Stimulated activated CD8-positive, alpha-beta memory T cell treated with anti-CD3 and anti-CD28 coated beads, Interleukin-12 subunit alpha, Interleukin-12 subunit beta, amount 100 ng/mL, for 24 hours (primary cell): ENCODE measurements around the gene ARIH1.

Experiments
- DNase-seq: peaks from one replicate; pipeline ENCODE4 v3.0.0-alpha.2; 2020; ENCODE audit errors: extremely low read depth

ARIH1 gene

DNA sequence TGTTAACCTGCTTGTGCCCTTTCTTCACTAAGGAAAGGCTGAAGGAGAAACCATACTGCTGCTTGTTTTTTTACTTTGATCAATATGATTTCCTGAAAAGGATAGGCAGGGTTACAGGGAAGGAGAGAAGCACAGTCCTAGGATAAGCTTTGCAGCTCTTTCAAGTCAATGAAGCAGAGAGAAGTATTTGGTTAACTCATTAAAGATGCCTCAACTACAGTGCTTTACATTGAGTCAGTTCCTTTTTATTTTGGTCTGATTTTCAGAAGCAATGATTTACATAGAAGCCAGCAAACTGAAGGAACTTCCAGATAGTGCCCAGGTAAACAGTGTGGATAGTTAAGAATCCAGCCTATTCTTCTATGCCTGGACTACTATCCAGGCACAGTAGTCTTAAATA lies 64.8 kb downstream of the ARIH1 start:
- DNase-seq: no peak

DNA sequence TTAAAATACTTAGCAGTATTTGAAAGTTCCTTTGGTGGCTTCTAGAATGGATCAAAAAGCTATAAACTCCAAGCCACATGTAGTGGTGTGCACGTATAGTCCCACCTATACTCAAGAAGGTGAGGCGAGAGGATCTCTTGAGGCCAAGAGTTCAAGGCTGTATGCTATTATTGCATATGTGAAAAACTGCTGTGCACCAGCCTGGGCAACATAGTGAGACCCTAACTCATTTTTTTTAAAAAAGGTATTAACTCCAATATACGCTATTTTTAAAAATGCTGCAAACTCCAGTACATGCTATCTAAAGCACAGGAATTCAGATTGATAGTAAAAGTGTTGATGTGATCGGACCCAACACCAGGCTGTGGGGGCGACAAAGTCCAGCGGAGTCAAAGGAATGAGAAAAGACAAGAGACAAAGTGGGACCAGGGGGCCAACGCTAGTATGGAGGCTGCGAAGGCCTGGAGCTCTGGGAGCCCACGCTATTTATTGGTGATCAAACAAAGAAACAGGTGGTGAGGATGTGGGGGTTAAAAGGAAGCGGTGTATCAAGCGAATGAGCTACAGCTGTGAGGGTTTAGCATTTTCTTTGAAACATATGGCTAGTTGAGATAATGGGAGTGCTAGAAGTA lies 66.6 kb downstream of the ARIH1 start:
- no peak for DNase-seq

DNA sequence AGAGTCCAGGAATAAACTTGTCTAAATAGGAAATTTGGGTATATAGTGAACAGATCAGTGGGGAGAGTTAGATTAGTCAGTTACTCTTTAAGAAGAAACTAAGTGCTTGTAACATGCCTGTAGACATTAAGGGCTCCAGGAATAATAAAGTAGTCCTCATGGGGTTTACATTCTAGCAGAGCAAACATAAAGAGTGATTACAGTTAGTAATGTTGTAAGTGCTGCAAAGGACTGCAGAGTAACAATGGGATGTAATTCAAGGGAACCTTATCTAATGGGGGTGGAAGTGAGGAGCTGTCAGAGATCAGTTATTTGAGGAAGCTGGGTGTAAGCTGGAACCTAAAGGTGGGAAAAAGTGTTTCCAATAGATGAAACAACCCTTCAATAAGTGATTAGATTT lies 67.5 kb downstream of the ARIH1 start:
- DNase-seq: no peak

DNA sequence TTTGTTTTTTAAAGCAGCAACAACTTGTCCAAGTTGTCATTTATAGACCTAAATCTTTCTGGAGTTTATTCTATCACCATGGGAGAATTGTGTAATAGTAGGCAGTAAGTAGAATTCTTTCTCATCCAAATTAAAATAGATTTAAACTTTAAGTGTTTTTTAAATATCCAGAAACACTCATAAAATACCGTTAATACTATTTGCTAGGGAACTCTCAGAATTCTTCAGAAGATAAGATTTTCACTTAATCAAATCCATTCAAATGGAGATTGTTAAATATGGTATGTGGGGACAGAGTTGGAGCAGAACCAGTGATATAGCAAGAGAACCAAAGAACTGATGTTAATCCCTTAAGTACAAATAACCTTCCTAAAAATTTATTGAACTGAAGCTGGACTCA lies 71.0 kb downstream of the ARIH1 start:
- no peak for DNase-seq

DNA sequence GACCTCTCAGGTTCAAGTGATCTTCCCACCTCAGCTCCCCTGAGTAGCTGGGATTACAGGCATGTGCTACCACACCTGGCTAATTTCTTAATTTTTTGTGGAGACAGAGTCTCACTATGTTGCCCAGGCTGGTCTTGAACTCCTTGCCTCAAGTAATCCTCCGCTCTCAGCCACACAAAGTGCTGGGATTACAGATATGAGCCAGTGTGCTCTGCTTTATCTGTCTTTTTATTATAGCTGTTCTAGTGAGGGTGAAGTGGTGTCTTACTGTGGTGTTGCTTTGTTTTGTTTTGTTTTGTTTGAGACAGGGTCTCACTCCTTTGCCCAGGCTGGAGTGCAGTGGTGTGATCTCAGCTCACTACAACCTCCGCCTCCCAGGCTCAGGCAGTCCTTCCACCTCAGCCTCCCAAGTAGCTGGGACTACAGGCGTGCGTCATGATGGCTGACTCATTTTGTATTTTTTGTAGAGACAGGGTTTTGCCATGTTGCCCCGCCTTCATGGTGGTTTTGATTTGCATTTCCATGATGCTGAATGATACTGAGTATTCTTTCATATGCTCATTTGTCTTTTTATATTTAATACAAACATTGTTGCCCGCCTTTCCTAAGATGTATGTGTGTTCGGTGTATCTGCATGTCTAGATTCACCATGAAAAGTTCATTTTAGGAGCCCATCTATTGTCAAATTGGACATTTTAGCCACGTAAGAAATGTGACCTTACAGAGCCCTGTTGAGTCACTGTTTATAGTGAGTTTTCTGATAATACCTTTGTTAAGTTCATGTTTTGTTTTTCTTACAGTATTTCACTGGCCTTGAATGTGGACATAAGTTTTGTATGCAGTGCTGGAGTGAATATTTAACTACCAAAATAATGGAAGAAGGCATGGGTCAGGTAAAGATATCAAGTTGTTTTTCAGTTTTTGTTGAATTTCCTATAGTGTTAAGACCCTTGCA lies 80.6 kb downstream of the ARIH1 start:
- no peak for DNase-seq

DNA sequence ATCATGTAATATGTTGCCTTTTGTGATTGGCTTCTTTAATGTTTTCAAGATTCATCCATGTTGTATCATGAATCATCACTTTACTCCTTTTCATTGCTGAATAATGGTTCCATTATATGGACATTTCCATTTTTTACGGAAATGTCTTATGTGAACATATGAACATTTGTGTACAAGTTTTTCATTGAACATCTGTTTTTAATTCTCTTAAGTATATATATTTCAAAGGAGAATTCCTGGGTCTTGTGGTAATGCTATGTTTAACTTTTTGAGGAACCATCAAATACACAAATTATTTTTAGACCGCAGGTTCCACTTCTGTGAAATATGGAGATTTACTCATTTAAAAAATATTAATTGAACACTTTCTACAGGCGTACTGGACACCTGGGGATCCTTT lies 85.7 kb downstream of the ARIH1 start:
- DNase-seq: no peak

DNA sequence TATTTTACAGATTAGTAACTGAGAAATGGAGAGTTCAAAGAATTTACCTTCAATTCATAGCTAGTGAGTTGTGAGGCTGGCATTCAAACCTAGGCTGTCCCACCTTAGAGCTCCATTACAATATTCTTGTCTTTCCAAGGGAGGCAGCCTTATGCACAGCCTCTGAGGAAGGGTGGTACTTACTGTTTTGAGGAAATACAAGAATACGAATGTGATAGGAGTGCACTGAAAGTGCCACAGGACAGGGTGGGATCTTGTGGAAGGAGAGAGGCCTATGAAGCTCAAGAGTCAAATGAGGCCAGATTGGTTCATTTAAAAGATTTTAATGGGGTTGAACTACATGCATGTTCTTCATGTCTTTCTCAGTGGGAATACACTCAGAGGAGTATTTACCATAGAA lies 86.3 kb downstream of the ARIH1 start:
- DNase-seq: no peak

DNA sequence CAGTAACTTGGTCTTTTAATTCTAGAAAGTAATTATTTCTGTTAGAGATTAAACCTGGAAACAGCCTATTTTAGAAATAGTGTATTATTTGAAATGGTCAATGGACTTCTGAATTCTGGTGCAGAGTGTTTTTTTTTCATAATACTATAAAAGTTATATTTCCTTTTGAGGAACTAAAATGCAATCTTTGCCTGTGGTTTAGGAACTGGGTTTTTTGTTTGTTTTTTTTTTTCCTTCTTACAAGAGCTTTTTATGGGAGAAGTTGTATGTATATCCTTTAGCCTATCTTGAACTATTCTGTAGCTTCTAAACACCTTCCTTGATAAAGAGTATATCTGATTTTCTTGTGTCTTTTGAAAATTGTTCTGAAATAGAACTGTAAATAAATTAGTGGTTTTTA lies 88.3 kb downstream of the ARIH1 start:
- DNase-seq: no peak

DNA sequence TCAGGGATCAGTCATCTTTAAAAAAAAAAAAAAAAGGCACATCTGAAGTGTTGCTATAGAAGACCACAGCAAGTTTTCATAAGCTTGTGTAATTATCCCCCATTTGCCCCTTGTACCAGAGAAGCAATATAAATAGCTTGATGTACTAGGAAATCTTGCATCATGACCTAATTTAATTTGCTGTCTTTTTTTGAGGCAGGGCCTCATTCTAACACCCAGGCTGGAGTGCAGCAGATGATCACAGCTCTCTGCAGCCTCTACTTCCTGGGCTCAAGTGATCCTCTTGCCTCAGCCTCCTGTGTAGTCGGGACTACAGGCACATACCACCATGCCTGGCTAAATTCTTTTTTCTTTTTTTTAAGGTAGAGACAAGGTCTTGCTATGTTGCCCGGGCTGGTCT lies 88.7 kb downstream of the ARIH1 start:
- DNase-seq: no peak

DNA sequence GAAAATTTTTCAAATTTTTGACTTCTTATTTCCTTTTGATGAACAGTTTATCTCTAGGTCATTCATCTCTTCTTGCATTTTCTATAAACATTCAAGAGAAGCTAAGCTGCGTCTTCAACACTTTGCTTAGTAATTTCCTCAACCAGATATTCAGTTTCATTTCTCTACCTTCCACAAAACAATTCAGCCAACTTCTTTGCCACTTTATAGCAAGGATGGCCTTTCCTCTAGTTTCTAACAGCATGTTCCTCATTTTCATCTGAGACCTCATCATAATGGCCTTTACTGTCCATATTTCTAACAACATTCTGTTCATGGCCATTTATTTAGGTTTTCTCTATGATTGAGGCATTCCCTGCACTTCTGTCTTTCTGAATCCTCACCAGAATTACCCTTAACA lies 90.0 kb downstream of the ARIH1 start:
- DNase-seq: no peak

DNA sequence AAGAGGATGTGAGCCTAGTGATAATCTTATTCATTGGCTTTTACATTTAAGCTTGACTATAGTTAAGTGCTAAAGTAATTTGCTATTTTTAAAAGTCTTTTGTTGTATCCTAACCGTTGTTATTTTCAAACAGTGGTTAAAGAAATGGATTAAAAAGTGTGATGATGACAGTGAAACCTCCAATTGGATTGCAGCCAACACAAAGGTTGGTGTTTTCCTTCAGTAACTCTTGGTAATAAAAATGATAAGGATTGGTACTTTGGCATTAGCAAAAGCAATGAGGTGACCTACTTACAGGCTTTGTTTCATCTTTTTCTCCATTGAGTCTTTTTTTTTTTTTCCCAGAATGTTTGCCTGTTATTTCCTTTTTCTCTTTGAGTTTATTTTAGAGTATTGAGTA lies 92.8 kb downstream of the ARIH1 start:
- no peak for DNase-seq

DNA sequence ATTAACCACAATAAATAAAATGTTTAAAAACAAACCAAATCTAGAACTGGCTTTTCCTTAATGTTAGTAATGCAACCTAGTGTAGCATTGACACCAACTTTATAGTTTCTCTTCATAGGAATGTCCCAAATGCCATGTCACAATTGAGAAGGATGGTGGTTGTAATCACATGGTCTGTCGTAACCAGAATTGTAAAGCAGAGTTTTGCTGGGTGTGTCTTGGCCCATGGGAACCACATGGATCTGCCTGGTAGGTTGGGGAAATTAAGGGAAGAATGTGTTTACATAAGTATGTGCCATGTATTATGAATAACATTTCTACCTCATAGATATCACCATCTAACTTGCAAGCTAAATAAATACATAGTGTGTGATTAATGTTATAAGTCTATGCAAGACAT lies 95.9 kb downstream of the ARIH1 start:
- no peak for DNase-seq

DNA sequence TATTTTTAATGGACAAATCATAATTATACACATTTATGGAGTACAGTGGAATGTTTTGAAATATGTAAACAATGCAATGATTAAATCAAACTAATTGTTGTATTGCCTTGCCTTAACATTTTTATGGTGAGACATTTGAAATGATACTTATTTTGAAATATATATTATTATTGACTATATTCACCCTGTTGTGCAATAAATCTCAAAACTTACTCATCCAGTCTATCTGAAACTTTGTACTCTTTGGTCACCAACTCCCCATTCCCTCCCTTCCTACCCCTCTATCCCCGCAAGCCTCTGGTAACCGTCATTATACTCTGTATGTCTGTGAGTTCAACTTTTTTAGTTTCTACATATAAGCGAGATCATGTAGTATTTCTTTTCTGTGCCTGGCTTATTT lies 105.7 kb downstream of the ARIH1 start:
- DNase-seq: no peak

DNA sequence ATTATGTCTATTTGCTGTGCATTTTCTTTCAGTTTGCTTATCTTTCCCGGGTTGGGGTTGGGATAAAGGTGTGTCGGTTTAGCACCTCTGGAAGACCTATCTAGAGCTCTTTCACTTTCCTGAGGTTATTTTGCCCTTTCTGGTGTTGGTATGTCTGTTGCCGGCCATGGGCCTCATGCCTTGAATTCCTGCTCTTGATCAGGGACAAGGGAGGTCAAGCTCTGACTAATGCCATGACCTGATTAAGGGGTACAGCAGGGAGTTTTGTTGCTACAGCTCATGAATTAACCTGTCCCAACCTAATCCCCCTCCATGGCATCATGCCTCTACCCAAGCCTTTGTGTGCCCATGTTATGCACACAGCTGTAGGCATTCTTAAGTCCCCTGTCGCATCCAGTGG lies 109.9 kb downstream of the ARIH1 start:
- DNase-seq: no peak

DNA sequence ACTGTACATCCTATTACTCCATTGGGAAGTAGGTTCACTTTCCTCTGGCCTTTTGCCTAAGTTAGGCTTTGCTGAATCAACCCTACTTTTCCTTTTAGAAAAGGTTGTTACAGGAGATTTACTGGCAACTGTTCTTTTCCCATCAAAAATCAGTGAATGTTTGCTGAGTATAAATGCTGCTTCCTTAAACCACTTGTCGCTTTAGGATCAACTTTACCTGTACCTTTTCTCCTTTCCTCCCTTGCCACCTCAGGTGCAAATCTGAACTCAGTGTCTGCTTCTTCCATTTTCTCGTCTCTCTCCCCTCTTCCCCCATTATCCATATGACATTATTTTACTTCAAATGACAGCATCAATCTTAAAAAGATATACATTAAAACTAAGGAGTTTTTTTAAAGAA lies 110.9 kb downstream of the ARIH1 start:
- DNase-seq: no peak

DNA sequence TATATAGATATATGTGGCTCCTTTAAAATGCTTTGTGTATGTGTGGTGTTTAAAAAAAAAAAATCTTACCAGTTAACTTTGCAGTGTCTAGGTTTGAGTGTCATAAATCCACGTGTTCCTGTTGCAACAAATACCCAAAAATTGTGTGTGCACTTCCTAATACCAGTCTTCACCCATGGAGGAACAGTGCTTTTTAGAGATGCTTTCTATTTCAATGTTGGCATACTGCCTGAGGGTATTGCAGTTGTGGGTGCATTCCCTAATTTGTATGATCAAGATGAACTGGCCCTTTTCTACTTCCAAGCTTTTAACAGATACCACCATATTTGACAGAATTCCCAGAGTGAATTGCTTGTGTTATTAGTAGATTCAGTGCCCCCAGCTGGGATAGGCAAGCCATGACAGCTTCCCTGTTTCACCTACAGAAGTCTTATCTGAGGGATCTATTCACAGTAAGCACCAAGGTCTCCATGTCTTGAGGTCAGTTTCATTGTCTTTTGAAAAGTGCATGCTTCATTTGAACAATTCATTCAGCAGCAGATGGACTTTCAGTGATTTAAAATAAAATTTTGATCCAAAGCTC lies 111.4 kb downstream of the ARIH1 start:
- DNase-seq: no peak

DNA sequence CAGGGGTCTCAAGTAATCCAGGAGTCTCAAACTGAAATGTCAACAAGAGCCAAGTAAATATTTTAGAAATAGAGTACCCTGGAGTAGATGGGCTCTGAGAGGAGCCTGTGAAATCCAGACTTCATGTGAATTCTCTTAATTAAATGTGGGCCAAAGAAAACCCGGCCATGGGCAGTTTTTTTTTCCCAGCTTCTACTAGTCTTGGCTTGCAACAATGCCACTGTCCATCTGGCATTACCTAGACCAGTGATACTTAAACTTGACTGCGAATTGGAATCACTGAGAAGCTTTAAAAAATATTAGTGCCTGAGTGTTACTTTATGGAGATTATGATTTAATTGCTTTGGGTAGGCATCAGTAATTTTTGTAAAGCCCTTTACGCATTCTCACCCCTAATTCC lies 114.0 kb downstream of the ARIH1 start:
- no peak for DNase-seq

DNA sequence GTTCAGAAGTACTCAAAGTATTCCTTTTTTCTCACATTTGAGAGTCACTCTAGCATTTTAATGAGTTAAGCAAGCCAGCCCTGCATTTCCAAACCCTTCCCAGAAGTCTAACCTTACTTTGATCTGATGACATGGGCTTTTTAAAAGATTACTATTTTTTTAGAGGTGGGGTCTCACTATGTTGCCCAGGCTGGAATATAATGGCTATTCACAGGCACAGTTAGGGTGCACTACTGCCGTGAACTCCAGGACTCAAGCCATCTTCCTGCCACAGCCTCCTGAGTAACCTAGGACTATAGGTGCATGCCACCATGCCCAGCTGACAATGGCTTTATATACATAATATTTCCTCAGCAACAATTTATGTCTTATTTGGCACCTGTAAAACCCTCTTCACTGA lies 116.3 kb downstream of the ARIH1 start:
- no peak for DNase-seq

DNA sequence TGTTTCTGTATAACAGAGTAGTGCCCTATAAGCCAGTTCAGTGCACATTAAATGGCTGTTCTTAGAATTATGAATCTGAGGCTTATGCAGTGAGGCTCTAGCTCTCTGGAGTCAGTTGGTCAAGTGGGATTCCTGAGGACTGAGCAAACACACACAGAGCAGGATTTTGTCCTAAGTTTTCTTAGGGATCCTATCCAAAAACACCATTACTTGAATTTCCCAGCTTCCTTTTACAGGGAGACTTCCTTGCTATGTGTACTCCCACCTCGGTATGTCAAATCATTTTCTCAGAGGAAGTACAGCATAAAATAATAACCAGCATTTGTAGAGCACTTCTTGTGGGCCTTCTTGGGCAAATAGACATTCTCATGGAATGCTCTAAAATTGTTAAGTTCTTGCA lies 117.2 kb downstream of the ARIH1 start:
- DNase-seq: no peak

DNA sequence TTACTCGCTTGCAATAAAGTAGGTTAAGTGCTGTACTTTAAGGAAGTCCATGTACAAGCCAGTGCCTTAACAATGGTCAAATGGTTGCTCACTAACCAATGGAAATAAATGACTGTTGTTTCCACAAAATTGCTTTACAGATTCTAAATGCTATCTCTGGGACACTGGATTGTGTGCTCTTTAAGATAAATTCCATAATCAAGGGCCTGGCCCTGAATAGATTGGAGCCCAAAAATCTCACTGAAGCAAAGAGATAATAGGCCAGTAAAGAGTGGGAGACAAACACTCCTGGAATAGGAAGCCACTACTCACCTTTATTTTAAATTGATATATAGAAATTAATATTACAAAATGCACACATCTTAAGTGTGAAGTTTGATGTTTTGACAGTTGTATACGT lies 118.0 kb downstream of the ARIH1 start:
- DNase-seq: no peak

DNA sequence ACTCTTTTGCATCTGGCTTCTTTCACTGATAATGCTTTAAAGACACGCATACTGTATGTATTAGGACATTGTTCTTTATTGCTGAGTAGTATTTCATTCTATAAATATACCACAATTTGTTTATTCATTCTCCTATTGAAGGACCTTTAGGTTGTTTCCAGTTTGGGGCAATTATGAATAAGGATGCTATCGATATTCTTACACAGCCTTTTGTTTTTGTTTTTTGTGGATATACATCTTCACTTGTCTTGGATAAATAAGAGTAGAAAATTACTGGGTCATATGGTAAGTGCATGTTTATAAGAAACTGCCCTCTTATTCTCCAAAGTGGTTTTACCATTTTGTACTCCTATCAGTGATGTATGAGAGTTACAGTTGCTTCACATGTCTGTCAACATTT lies 118.5 kb downstream of the ARIH1 start:
- DNase-seq: no peak

DNA sequence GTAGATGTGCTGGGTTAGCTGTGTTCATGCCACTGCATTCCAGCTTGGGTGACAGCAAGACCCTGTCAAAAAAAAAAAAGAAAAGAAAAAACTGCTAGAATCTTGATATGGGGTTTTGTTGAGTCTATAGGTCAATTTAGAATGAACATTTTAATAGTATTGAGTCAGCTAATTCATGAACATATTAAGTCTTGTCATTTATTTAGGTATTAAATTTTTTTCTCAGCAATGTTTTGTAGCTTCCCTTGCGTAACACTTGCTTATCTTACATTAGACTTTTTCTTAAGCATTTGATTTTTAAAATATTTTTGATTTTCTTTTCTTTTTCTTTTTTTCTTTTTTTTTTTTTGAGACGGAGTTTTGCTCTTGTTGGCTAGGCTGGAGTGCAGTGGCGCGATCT lies 119.7 kb downstream of the ARIH1 start:
- no peak for DNase-seq

DNA sequence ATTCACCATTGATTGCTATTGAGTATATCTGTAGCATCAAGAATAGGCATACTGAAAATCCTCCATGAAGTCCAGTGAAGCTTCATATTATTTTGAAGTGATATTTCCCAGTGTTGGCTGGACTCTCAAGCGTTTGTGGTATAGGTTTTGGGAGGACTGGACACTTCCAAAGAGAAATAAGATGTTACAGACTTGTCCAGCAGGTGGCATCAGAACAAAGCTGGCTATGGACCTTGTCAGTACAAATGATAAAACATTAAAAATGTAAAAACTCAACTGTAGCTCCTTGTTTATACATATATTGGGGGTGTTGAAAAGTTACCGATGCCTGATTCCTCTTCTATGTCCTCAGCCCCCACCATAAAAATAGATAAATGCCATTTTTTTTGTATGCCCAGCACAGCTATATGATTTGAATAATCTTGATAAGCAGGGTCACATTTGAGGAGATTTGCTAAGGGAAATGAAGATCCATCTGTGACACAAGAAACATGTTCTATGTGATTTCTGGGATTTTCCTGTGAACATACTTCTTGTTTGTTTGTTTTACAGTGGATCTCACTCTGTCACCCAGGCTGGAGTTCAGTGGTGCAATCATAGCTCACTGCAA lies 125.8 kb downstream of the ARIH1 start:
- DNase-seq: no peak
